Measurements from ENCODE around the gene SV2B.
"Not testable (repeated sequence)": the region's sequence is repeated elsewhere in the genome, so short reads cannot be mapped to it uniquely, and the experiment has no call there.

The SV2B gene

DNA sequence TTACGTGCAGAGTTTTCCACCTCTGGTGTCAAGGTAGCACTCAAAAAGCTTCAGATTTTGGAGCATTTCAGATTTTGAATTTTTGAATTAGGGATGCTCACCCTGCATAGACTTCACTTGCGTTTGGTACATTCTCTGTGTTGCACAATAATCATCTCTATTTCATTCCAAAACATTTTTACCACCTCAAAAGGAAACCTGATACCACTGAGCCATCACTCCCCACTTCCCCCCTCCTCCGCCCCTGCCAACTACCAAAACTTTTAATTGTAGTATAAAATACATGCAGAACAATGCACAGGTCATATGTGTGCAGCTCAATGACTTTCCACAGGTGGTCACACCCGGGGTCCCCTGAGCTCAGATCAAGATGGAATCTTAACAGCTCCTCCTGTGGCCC is 208.8 kb downstream of the SV2B start:
- no peak for DNase-seq (ENCODE audit: low read depth in 2 of 2)

DNA sequence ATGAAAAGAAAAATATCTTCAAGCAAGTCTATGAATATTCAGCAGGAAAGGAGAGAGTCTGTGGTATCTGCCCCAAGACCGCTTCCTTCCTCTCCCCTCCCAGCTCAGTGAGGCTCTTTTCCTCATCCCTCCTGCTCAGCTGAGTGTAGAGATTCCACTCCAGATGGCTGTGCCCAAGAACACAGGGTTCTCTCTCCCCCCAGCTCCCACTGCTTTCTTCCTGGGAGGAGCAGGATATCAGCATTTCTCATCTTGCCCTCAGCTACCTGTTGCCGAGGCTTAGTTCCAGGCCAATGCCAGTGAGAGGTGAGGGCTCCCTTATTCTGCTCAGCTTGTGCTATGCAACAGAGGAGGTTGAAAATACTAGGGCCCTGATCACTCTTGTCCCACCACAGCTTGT is 211.9 kb downstream of the SV2B start:
- no peak for DNase-seq (ENCODE audit: low read depth in 2 of 2)

DNA sequence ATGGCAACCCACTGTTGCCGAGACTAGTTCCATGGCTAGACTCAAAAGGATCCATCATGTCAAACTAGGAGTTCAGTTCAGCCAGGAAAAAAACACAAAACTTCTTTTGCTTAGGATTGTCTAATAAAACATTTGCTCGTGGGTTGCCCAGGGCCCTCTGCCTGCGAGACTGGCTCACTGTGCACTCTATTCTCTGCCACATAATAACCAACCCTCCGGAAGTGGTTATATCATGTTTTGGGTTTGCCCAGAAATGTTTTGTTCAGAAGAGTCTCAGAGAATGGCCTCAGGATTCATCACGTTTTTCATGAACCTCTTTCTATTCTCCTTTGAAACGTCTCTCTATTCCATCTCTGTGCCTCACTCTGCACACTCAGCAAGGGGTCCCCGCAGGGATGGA is 216.1 kb downstream of the SV2B start:
- no peak for DNase-seq (ENCODE audit: low read depth in 2 of 2)

DNA sequence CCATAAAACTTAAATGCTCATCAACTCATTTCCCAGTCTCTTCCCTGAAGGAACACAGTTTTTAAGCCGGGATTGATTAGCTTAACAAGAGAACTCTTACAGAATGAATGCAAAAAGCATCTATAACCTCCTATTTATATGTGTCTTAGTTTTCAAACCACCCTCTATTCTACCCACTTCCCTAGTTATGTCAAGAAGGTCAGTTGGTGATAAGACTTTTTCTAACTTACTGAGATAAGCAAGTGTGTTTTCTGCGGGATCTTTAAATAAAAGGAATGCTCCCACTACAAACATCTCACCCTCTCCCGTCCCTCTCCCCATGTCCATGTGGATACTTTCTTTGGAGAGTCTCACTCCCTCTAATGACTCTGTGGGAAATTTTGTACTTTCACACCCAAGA is 218.5 kb downstream of the SV2B start:
- no peak for DNase-seq (ENCODE audit: low read depth in 2 of 2)

DNA sequence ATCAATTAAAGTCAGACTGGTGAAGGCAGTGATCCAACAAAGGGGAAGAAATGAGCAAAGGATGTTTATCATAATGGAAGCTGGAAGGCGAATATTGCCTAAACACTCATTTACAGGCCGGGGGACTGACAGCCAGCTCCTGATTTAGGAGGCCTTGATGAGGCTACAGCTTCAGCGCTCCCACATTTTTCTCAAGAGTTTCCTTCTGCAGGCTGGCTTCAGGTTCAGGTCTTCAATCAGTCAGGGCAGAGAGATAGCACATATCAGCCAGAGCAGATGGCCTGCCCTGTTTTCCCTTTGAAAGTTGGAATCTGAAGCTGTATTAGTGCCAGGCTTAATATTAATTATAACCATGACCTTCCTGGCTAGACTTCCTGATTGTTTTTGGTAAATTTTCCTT is 218.9 kb downstream of the SV2B start:
- no peak for DNase-seq (ENCODE audit: low read depth in 2 of 2)

DNA sequence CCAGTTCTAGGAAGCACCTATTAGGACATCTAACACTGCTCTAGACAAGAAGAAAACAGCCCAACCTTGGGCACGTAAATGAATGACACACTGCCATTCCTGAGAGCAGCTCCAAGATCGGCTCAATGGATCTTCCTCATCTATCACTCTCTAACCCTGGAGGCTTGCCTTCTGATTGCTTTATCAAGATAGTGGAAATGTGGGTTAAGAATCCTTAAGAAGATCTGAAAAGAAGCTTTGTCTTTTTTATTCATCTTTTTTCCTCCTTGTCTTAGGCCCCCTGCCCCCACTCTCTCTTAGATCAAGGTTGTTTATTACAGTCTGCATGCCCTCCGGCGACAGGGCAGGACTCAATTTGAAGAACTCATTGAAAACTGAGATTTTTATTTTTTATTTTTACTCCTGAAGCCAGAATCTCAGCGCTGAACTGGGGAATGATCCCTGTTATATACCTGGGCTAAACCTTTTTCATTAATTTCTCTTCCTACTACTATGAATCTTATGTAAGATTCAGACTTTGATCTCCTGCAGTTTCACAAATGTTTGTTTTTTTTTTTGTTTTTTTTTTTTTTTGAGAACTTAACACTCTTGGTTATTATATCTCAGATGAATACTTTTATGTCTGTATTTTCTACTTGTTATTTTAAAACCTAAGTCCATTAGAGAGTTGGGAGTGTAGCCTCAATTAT is 219.5 kb downstream of the SV2B start:
- no peak for DNase-seq (ENCODE audit: low read depth in 2 of 2)

DNA sequence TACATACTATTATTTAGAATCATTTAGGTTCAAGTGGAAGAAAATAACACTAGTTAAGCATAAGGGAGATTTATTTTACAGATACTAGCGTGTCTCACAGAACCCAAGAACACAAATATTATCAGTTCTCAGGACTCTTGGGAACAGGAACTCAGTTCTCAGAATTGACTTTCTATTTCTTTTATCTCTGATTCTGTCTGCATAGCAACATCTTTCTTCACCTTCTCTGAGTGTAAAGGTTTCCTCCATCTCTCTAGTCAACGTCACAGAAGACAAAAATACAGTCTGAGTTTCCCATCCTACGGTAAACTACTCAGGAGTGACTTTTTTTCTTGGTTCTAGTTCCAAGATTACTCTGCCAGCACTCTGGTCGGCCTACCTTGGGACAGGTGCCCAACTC is 220.0 kb downstream of the SV2B start:
- DNase-seq (ENCODE audit: low read depth in 2 of 2): no peak

DNA sequence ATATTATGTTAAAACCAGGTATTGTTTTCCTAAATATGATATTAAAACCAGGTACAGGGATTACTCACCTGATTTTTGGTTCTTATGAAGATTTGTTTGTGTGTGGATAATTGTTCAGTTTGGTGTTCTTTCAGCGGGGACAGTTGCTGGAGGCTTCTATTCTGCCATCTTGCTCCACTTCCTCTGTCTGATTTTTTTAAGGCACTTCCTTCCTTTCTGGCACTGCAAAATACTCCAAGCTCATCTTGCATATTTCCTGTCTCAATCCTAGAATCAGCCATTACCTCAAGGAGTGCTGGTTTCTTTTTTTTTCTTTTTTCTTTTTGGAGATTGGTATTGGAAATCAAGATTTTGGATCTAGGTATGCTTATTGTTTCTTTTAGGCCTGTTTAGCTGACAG is 229.9 kb downstream of the SV2B start:
- DNase-seq (ENCODE audit: low read depth in 2 of 2): no peak

DNA sequence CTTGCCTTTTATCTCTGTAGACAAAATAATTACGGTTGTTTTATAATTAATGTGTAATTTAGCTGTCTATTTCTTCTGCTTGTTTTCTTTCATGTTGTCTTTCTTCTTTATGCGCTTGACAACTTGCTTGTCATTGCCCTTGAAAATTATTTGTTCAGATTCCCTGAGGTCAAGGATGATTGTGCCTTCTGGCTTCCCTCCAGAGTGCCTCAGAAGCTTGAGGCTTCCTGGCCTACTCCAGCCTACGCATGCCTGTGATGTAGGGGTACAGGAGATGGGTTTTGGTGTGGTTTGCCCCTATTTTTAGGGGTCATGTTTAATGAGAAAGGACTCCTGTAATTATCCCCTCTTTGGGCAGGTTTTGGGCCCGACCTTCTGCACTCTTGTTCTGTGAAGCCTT is 231.5 kb downstream of the SV2B start:
- DNase-seq (ENCODE audit: low read depth in 2 of 2): no peak

DNA sequence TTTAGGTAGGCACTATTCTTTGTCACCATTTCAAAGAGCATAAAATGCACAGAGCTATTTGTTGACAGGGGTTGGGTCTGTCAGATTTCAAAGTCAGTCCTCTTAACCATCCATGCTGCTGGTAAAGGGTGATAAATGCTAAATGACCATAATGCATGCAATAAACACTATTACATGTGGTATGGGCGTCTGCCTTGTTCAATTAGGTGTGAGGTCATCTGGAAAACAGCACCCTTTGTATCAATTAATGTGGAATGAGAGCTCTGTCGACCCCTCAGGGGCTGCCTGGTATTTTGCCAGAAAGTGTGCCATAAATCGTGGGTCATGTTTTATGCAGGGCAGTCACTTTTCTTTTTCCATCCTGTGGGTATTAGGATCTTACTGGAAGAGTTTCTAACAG is 235.6 kb downstream of the SV2B start:
- no peak for DNase-seq (ENCODE audit: low read depth in 2 of 2)

DNA sequence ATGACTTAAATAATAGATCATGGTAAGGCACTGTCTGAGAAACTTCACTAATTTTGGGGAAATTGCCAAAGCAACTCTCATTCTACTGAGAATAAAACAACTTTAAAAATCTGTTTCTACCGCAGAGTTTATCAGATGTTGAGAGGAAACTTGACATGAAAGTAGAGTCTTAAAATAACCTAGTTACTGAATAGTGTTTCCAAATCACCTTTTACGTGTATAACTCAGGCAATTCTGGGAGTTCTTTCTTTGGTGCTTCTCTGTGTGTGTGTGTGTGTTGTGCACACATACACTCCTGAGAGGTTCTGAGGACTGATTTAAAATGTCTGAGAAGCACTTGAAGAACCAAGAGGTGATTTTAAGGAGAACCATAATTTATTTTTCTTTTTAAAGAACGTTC is 236.6 kb downstream of the SV2B start:
- DNase-seq (ENCODE audit: low read depth in 2 of 2): no peak

DNA sequence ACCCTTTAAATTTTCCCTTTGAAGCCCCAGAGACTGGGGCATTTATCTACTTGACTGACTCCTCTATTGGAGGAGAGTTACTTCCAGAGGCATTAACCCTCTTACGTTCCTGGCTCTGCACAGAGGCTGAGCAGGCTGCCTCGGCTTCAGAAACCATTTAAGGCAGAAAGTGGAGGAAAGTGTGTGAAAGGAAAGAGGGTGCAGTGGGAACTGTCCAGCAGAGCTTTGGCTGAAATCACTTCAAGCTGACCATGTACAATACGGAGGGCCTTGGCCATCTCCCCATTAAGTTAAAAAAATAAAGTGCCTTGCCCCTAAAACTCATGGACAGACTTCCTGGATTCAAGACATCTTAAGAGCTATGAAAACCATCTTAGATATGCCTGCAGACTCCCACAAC is 238.7 kb downstream of the SV2B start:
- no peak for DNase-seq (ENCODE audit: low read depth in 2 of 2)

DNA sequence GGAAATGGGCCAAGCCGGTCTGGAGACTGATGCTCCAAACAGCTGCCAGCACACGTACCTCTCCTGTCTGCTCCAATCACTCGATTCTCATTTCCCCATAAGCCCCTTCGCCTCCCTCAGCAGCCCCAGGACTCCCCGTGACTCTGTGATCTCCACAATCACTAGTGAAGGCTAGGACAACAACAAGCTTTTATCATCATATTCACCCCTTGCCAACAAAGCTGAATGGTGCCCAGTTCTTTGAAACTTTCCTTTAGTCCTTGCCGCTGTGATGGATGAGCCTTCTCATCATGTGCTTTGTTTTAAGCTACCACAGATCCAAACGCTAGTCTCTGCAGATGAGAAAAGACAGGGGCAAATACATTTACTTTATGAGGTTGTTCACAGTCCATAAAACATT is 242.0 kb downstream of the SV2B start:
- DNase-seq (ENCODE audit: low read depth in 2 of 2): no peak

DNA sequence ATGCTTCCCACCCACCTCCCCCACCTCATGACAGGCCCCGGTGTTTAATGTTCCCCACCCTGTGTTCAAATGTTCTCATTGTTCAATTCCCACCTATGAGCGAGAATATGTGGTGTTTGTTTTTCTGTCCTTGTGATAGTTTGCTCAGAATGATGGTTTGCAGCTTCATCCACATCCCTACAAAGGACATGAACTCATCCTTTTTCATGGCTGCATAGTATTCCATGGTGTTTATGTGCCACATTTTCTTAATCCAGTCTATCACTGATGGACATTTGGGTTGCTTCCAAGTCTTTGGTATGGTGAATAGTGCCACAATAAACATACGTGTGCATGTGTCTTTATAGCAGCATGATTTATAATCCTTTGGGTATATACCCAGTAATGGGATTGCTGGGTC is 244.9 kb downstream of the SV2B start:
- not testable (repeated sequence) for DNase-seq (ENCODE audit: low read depth in 2 of 2)

DNA sequence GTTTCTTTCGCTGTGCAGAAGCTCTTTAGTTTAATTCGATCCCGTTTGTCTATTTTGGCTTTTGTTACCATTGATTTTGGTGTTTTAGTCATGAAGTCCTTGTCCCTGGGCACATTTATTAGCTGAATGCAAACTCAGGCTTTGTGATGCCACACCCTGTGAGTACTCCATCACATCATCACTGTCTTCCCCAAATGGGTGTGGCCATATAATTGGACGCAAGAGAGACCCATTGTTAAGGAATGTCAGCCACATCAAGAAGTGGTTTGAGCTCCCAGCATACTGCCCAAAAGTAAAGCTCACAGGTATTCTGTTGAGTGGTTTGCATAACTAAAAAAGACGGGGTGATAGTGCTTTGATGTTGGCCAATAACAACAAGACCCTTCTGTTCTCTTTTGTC is 245.7 kb downstream of the SV2B start:
- no peak for DNase-seq (ENCODE audit: low read depth in 2 of 2)

DNA sequence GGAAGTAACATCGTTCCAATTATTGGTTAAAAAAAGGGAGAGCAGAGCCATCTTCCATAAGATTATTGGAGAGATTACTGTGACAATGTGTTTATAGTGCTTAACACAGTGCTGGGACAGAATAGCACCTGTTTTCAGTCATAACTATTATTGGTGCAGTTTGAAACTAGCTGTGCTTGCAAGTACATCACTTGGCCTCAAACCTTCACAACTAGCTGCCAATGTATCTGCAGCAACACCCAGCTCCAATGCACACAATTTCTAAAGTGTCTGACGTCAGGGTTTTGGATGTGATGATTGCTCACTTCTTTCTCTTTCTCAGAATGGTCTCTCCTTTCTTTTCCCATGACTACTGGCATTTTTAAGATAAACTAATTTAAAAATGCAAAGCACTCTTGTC is 246.2 kb downstream of the SV2B start:
- no peak for DNase-seq (ENCODE audit: low read depth in 2 of 2)

DNA sequence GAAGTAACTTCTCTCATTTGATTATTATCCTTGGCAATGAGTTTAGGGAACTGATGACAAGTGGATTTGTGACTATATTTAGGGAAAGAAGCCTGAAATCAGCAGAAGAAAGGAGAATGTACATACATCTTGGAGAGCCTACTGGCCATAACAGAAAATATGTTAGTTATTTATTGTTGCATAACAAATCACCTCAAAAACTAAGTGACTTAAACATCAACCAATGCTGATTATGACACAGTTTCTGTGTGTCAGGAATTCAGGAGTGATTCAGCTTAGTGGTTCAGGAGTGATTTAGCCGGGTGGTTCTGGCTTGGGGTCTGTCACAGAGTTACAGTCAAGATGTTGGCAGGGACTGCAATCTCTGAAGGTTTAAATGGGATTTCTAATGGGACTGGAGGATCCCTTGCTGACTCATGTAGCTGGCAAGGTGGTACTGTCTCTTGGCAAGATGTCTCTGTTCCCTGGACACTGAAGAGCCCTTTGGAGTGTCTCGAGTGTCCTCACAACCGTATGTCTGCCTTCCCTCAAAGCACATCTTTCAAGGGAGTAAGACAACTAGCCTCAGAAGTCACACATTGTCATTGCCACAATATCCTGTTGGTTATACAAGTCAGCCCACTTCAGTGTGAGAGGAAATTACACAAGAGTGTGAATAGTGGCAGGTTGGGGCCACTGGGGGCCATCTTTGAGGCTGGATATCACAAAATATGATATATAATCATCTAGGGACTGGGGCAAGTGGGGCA is 248.9 kb downstream of the SV2B start:
- peak; percentile 34 to 41 for DNase-seq (ENCODE audit: low read depth in 2 of 2)
